Keratinocyte (primary cell): ENCODE data around the gene CRTAP. TPM values are rescaled to one million over a fixed set of nuclear protein-coding genes. Genes with fewer than 3 reads are reported as not detected.
"Not testable (repeated sequence)": the region's sequence is repeated elsewhere in the genome, so short reads cannot be mapped to it uniquely, and the experiment has no call there.

ENCODE experiments used
- DNase-seq: peaks from one replicate; pipeline ENCODE4 v3.0.0-alpha.2; 2011; ENCODE audit warnings: low read depth, missing footprints, low spot score
- FAIRE-seq: peaks from 2 replicates; lab custom pipeline; 2011; peaks lifted over from hg19 to GRCh38; lab: Jason Lieb, UNC
- H2AFZ ChIP-seq: 2 replicates; pipeline ENCODE4 v1.6.0; 2012; ENCODE audit warnings: low read length, control low read depth, inconsistent platforms; ENCODE audit not compliant: control insufficient read depth
- H3K27ac ChIP-seq: 2 replicates; pipeline ENCODE4 v1.5.1; 2011; ENCODE audit warnings: low read length; ENCODE audit not compliant: control insufficient read depth, insufficient read depth
- H3K27me3 ChIP-seq: 3 replicates; pipeline ENCODE4 v1.6.0; 2011; ENCODE audit warnings: low read length; ENCODE audit not compliant: control insufficient read depth, insufficient read depth; ENCODE audit errors: extremely low read depth
- H3K36me3 ChIP-seq, 2 experiments: 2 replicates in 1 of 2; 3 replicates in 1 of 2; pipeline ENCODE4 v1.5.1; 2011; ENCODE audit warnings: low read length in 2 of 2, mild to moderate bottlenecking in 1 of 2; ENCODE audit not compliant: control insufficient read depth in 2 of 2, insufficient read depth in 2 of 2; ENCODE audit errors: extremely low read depth in 1 of 2
- H3K4me1 ChIP-seq: 3 replicates; pipeline ENCODE4 v1.5.1; 2011; ENCODE audit warnings: low read length; ENCODE audit not compliant: control insufficient read depth, insufficient read depth; ENCODE audit errors: extremely low read depth
- H3K4me2 ChIP-seq: 3 replicates; pipeline ENCODE4 v1.6.0; 2011; ENCODE audit warnings: low read depth, low read length; ENCODE audit not compliant: control insufficient read depth, insufficient read depth; ENCODE audit errors: extremely low read depth
- H3K4me3 ChIP-seq, 3 experiments: fragments of 200-600 bp in 1 of 3; sonication (generic) in 1 of 3; 2 replicates in 2 of 3; 3 replicates in 1 of 3; pipeline ENCODE4 v1.5.1; 2011 to 2016; ENCODE audit warnings: low read length in 3 of 3, mild to moderate bottlenecking in 3 of 3, control low read depth in 2 of 3, inconsistent platforms in 1 of 3, low read depth in 1 of 3, mixed read lengths in 1 of 3, mixed run types in 1 of 3, moderate library complexity in 1 of 3; ENCODE audit not compliant: control insufficient read depth in 2 of 3, insufficient read depth in 2 of 3; ENCODE audit errors: extremely low read depth in 1 of 3
- H3K79me2 ChIP-seq: 2 replicates; pipeline ENCODE4 v1.6.0; 2012; ENCODE audit warnings: low read length; ENCODE audit not compliant: control insufficient read depth, insufficient read depth
- H3K9ac ChIP-seq: 3 replicates; pipeline ENCODE4 v1.6.0; 2011; ENCODE audit warnings: low read length; ENCODE audit not compliant: control insufficient read depth, insufficient read depth; ENCODE audit errors: extremely low read depth
- H3K9me1 ChIP-seq: 3 replicates; pipeline ENCODE4 v1.6.0; 2011; ENCODE audit warnings: low read length; ENCODE audit not compliant: control insufficient read depth, insufficient read depth; ENCODE audit errors: extremely low read depth
- H3K9me3 ChIP-seq: 2 replicates; pipeline ENCODE4 v1.5.1; 2012; ENCODE audit warnings: low read depth, low read length; ENCODE audit not compliant: control insufficient read depth
- H4K20me1 ChIP-seq: 3 replicates; pipeline ENCODE4 v1.6.0; 2011; ENCODE audit warnings: low read length; ENCODE audit not compliant: control insufficient read depth, insufficient read depth; ENCODE audit errors: extremely low read depth
- EZH2 ChIP-seq: IDR thresholded peaks from one replicate; pipeline ENCODE4 v1.6.1; 2012; ENCODE audit warnings: inconsistent platforms, mild to moderate bottlenecking, low read length, moderate library complexity
- dilution Hi-C: fragments of 300-500 bp; cut with MboI; formaldehyde crosslinking; loops from one replicate; pipeline ENCODE4 v1.7.0; 2020; ENCODE audit warnings: low sequenced_read_pairs; ENCODE audit not compliant: extremely low pct_ligation_motif_present
- polyA plus RNA-seq, 5 experiments: library from polyadenylated mRNA; depleted of rRNA in 3 of 5; stranded (reverse) in 3 of 5; stranded (forward) in 1 of 5; unstranded in 1 of 5; fragments of >200 nt; gene quantifications; 1 replicate in 1 of 5; 2 replicates in 3 of 5; 3 replicates in 1 of 5; pipeline versions ENCODE4 v1.2.1 to v1.2.3, GENCODE V29; 2011 to 2012; ENCODE audit warnings: missing spikeins in 2 of 5, low read depth in 1 of 5, low replicate concordance in 1 of 5
- TF ChIP-seq, protein P1 (sequence below), 3 experiments: IDR thresholded peaks in 1 of 3; conservative IDR thresholded peaks in 1 of 3; optimal IDR thresholded peaks in 1 of 3; 2 replicates in 2 of 3; 3 replicates in 1 of 3; pipeline versions ENCODE3 to v1.5.1; 2011; ENCODE audit warnings: low read length in 3 of 3, mild to moderate bottlenecking in 3 of 3, moderate library complexity in 2 of 3, control low read depth in 1 of 3, inconsistent platforms in 1 of 3; ENCODE audit not compliant: insufficient read depth in 2 of 3; ENCODE audit errors: extremely low read depth in 1 of 3

CRTAP gene
- polyA plus RNA-seq, 1 donor (not counting 4 experiments of a cell fraction or from before 2014, with no cell fraction given) = 170 TPM

DNA sequence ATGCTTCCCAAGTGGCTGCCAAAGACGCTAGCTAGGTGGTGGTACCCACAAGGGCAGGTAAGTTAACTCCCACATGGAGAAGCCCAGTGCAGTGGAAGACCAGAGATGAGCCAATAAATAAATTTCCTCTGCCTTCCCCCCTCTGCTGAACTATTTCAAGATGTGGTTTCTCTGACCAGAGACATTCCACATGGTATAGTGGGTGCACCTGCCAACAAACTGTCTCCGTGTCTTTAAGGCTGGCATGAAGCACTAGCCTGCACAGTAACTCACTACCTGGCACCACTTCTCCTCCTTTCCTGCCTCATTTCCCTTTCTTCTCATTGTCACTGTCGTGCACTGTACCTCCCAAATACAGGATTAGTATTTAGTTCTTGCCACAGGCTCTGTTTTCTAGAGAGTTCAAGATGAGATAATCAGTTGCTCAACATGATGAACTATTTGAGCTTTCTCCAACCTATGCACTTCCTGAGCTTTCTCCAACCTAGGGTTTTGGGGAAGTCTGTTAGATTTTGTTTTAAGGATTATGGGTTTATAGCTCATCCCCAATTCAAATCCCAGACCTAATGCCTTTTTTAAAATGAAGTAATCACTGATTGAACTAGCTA lies 8.4 kb upstream of the CRTAP start:
- H3K4me3 ChIP-seq = no peak overlapping the region
- no peak for TF ChIP-seq EZH2
- TF ChIP-seq, protein P1, sequence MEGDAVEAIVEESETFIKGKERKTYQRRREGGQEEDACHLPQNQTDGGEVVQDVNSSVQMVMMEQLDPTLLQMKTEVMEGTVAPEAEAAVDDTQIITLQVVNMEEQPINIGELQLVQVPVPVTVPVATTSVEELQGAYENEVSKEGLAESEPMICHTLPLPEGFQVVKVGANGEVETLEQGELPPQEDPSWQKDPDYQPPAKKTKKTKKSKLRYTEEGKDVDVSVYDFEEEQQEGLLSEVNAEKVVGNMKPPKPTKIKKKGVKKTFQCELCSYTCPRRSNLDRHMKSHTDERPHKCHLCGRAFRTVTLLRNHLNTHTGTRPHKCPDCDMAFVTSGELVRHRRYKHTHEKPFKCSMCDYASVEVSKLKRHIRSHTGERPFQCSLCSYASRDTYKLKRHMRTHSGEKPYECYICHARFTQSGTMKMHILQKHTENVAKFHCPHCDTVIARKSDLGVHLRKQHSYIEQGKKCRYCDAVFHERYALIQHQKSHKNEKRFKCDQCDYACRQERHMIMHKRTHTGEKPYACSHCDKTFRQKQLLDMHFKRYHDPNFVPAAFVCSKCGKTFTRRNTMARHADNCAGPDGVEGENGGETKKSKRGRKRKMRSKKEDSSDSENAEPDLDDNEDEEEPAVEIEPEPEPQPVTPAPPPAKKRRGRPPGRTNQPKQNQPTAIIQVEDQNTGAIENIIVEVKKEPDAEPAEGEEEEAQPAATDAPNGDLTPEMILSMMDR (optimal IDR thresholded peaks at IDR 0.05 in 1 of 3, IDR thresholded peaks at IDR 0.05 in 1 of 3, conservative IDR thresholded peaks at IDR 0.05 in 1 of 3; ENCODE audit: extremely low read depth in 1 of 3, insufficient read depth in 2 of 3, low read length in 3 of 3) = no peak

DNA sequence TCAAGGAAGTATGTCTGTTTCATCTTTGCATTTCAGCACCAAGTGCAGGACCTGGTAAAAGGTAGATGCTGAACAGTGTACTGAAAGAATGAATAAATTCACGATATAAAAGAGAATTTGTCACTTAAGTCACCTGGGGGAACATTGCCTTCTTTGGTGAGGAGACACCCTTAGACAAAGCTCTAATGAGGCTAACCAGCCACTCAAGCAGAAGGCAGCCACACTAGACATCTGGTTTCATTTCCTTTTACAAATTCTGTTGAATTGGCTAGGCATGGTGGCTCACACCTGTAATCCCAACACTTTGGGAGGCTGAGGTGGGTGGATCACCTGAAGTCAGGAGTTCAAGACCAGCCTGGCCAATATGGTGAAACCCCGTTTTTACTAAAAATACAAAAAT lies 7.0 kb upstream of the CRTAP start:
- H3K4me2 ChIP-seq, H3K79me2 ChIP-seq, H3K4me1 ChIP-seq, H4K20me1 ChIP-seq, H3K27ac ChIP-seq, H3K4me3 ChIP-seq, dilution Hi-C loops, H3K9ac ChIP-seq, H3K9me1 ChIP-seq, H3K27me3 ChIP-seq, DNase-seq, H3K36me3 ChIP-seq, FAIRE-seq, H2AFZ ChIP-seq, H3K9me3 ChIP-seq: not testable (repeated sequence)

More for the DNA sequence above, 8.4 kb upstream of the CRTAP start:
- Histone ChIP-seq H3K36me3 (no peaks in the 10 kb centered on the region), H3K4me2 (no peak overlapping the region), H3K4me1 (no peaks in the 10 kb centered on the region), H4K20me1 (no peaks in the 10 kb centered on the region), H3K9me3 (no peaks in the 10 kb centered on the region), H2AFZ (no peak overlapping the region), H3K79me2 (no peaks in the 10 kb centered on the region), H3K9ac (no peak overlapping the region), H3K27me3 (no peaks in the 10 kb centered on the region), H3K9me1 (no peaks in the 10 kb centered on the region), H3K27ac (no peak overlapping the region)
- dilution Hi-C loops = no loop called here
- no peak for FAIRE-seq
- DNase-seq = no peak

DNA sequence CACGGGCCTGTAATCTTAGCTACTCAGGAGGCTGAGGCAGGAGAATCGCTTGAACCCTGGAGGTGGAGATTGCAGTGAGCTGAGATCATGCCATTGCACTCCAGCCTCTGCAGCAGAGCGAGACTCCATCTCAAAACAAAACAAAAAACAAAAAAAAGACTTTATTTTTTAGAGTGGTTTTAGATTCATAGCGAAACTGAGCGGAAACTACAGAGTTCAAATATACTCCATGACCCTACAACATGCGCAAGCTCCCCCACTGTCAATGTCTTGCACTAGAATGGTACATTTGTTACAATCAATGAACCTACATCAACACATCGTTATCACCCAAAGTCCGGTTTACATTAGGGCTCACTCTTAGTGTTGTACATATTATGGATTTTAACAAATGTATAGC lies 2.2 kb upstream of the CRTAP start:
- no peaks in the 10 kb centered on the region for H4K20me1 ChIP-seq
- H3K36me3 ChIP-seq = peaks cover 0 to 4% of the 10 kb centered on the region in 2 experiments
- no peak overlapping the region for H3K9ac ChIP-seq
- no peak overlapping the region for H3K4me3 ChIP-seq
- TF ChIP-seq, protein P1 (optimal IDR thresholded peaks at IDR 0.05 in 1 of 3, IDR thresholded peaks at IDR 0.05 in 1 of 3, conservative IDR thresholded peaks at IDR 0.05 in 1 of 3; ENCODE audit: extremely low read depth in 1 of 3, insufficient read depth in 2 of 3, low read length in 3 of 3) = no peak
- no peak for TF ChIP-seq EZH2
- peaks cover 18% of the 10 kb centered on the region for H3K4me1 ChIP-seq
- no peaks in the 10 kb centered on the region for H3K9me3 ChIP-seq
- H3K27ac ChIP-seq = no peak overlapping the region
- H3K9me1 ChIP-seq = no peaks in the 10 kb centered on the region
- H3K79me2 ChIP-seq = peaks cover 14% of the 10 kb centered on the region
- no peak for DNase-seq
- no peak overlapping the region for H2AFZ ChIP-seq
- no peak overlapping the region for H3K4me2 ChIP-seq
- dilution Hi-C loops = no loop called here
- no peaks in the 10 kb centered on the region for H3K27me3 ChIP-seq
- no peak for FAIRE-seq
